ENCODE measurements around the gene ITPKB.
"Not testable (repeated sequence)": the region's sequence is repeated elsewhere in the genome, so short reads cannot be mapped to it uniquely, and the experiment has no call there.

Gene ITPKB

GRCh38 chr1:226751703-226752102 lies 12.6 kb upstream of the ITPKB start:
- TF ChIP-seq CTCF (IDR thresholded peaks at IDR 0.05; ENCODE audit: low read depth, low read length) = no peak
- Histone ChIP-seq H3K4me1 (no peaks in the 10 kb centered on the region), H3K36me3 (no peaks in the 10 kb centered on the region), H3K9me3 (peaks cover 3% of the 10 kb centered on the region; the same call in 1 of the 2 replicates), H3K4me3 (ENCODE audit: low read depth, low read length) (no peak overlapping the region), H3K27me3 (no peaks in the 10 kb centered on the region)
- DNase-seq = no peak

DNA sequence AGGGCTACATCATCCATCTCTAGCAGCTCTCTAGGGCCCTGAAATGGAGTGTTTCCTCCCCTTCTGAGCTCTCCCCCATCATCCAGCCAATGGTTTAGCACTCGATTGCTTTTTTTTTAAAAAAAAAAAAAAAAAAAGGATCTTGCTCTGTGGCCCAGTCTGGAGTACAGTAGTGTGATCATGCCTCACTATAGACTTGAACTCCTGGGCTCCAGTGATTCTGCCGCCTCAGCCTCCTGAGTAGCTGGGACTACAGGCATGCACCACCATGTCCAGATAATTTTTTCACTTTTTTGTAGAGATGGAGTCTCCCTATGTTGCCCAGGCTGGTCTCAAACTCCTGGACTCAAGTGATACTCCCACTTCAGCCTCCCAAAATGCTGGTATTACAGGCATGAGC lies 12.1 kb upstream of the ITPKB start:
- no peak overlapping the region for H3K4me3 ChIP-seq (ENCODE audit: low read depth, low read length)
- TF ChIP-seq CTCF (IDR thresholded peaks at IDR 0.05; ENCODE audit: low read depth, low read length) = no peak
- H3K36me3 ChIP-seq = no peaks in the 10 kb centered on the region
- H3K27me3 ChIP-seq = no peaks in the 10 kb centered on the region
- peaks cover 3% of the 10 kb centered on the region; the same call in 1 of the 2 replicates for H3K9me3 ChIP-seq
- no peak for DNase-seq
- no peaks in the 10 kb centered on the region for H3K4me1 ChIP-seq

- Histone ChIP-seq H3K4me1 (no peaks in the 10 kb centered on the region), H3K36me3 (no peaks in the 10 kb centered on the region), H3K9me3 (peaks cover 3% of the 10 kb centered on the region; the same call in 1 of the 2 replicates), H3K4me3 (ENCODE audit: low read depth, low read length) (no peak overlapping the region), H3K27me3 (no peaks in the 10 kb centered on the region)
- TF ChIP-seq CTCF (IDR thresholded peaks at IDR 0.05; ENCODE audit: low read depth, low read length) = no peak
- DNase-seq = no peak
Measured at GRCh38 chr1:226749467-226749866, 10.4 kb upstream of the ITPKB start.

- Histone ChIP-seq H3K4me3 (ENCODE audit: low read depth, low read length) (no peak overlapping the region), H3K27me3 (no peaks in the 10 kb centered on the region), H3K9me3 (peaks cover 3% of the 10 kb centered on the region; the same call in 1 of the 2 replicates), H3K4me1 (no peaks in the 10 kb centered on the region), H3K36me3 (no peaks in the 10 kb centered on the region)
- no peak for TF ChIP-seq CTCF (IDR thresholded peaks at IDR 0.05; ENCODE audit: low read depth, low read length)
- DNase-seq = no peak
Measured at GRCh38 chr1:226748306-226748705, 9.2 kb upstream of the ITPKB start.

DNA sequence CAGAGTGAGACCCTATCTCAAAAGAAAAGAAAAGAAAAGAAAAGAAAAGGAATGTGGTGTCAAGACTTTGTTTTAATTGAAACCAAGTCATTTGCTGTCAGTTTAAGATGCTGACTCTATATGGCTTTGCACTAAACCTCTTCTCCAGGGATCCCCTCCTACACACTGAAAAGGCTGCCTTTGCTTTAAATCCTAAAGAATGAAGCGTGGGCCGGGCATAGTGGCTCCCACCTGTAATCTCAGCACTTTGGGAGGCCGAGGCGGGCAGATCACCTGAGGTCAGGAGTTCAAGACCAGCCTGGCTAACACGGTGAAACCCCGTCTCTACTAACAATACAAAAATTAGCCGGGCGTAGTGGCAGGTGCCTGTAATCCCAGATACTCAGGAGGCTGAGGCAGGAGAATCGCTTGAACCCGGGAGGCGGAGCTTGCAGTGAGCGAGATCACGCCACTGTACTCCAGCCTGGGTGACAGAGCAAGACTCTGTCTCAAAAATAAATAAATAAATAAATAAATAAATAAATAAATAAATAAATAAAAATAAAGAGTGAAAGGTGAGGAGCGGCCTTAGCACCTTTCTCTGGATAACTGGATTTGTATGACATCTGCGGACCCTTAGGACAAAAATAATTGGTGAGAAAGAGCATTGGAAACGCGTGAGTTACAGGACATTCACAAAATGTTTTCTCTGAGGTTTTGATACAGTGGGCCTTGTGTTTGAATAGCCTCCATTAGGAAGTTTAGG lies 8.6 kb upstream of the ITPKB start:
- not testable (repeated sequence) for H3K9me3 ChIP-seq; DNase-seq; H3K4me1 ChIP-seq; H3K27me3 ChIP-seq; H3K36me3 ChIP-seq; H3K4me3 ChIP-seq (ENCODE audit: low read depth, low read length)

- TF ChIP-seq CTCF (IDR thresholded peaks at IDR 0.05; ENCODE audit: low read depth, low read length) = no peak
- no peaks in the 10 kb centered on the region for H3K36me3 ChIP-seq
Measured at GRCh38 chr1:226743259-226743658, 4.2 kb upstream of the ITPKB start.

More at GRCh38 chr1:226743259-226743658, 4.2 kb upstream of the ITPKB start:
- no peaks in the 10 kb centered on the region for H3K4me1 ChIP-seq
- peaks cover 2% of the 10 kb centered on the region; the same call in 1 of the 2 replicates for H3K9me3 ChIP-seq
- no peak overlapping the region for H3K4me3 ChIP-seq (ENCODE audit: low read depth, low read length)
- no peak for DNase-seq
- H3K27me3 ChIP-seq = peaks cover 27% of the 10 kb centered on the region

All from BE2C (cell line).